ENCODE results near the gene OIP5. TPM values are rescaled to one million over a fixed set of nuclear protein-coding genes. Genes with fewer than 3 reads are reported as not detected.
A peak's percentile ranks its signal among the peaks of the same experiment; 100 is the strongest.

The OIP5 gene
- total and polyA plus RNA-seq, 2 of the 4 experiments (the other 2 are of a cell fraction), result 4.1 to 5.5 TPM

GRCh38 chr15:41337631-41338522 is 5.5 kb upstream of the OIP5 start:
- 0 out of 2 replicates have a peak, but pooled peaks cover 2% of the 10 kb centered on the region for H3K4me1 ChIP-seq (ENCODE audit: control insufficient read depth, insufficient read depth, low read length)
- H3K56ac ChIP-seq (ENCODE audit: extremely low read depth, insufficient read depth, low read length), result no peak overlapping the region
- CTCF ChIA-PET, result interaction anchor here (0.6 kb wide), 1 partner anchor 11 kb away, joined by 3 read pairs; no protein-coding TSS in a partner anchor
- no peak overlapping the region for H2BK120ac ChIP-seq (ENCODE audit: low read depth, low read length)
- peaks cover 14% of the 10 kb centered on the region for H3K9me1 ChIP-seq (ENCODE audit: insufficient read depth, low read length)
- H3K23ac ChIP-seq (ENCODE audit: low read depth, low read length), result no peak overlapping the region; the same call in 1 of the 2 replicates
- in situ Hi-C loops (cut with MboI; ENCODE audit: low sequenced_read_pairs) (no loop called here), intact Hi-C loops (cut with micrococcal nuclease) (no loop called here), dilution Hi-C loops (cut with HindIII; ENCODE audit: low sequenced_read_pairs, unreplicated experiment) (no loop called here)
- no peak overlapping the region for H3K4ac ChIP-seq (ENCODE audit: low read depth, low read length)
- no peak overlapping the region for H3K14ac ChIP-seq (replicated peaks; ENCODE audit: low read depth, low read length)
- H3K36me3 ChIP-seq (ENCODE audit: control insufficient read depth, insufficient read depth, low read length), result no peaks in the 10 kb centered on the region
- peaks cover 42 to 62% of the 10 kb centered on the region in 2 experiments for H3K79me1 ChIP-seq (ENCODE audit: low read depth in 1 of 2, low read length in 2 of 2)
- no peak overlapping the region for H2AFZ ChIP-seq (replicated peaks; ENCODE audit: low read length, poor library complexity)
- no peak overlapping the region for H3K27ac ChIP-seq (ENCODE audit: insufficient read depth, low read length)
- H2BK20ac ChIP-seq (ENCODE audit: low read depth, low read length), result no peak overlapping the region
- no peaks in the 10 kb centered on the region for H3K27me3 ChIP-seq (ENCODE audit: control insufficient read depth, insufficient read depth, low read length)
- POLR2A ChIA-PET (ENCODE audit: unreplicated experiment), result no interaction called here
- H2BK5ac ChIP-seq (ENCODE audit: low read depth, low read length, poor library complexity, severe bottlenecking), result no peak overlapping the region
- peak overlapping the region; percentile 20 for H3K4me2 ChIP-seq (ENCODE audit: low read depth, low read length)
- no peak overlapping the region for H3K18ac ChIP-seq (ENCODE audit: low read depth, low read length)
- no peak overlapping the region for H3K9ac ChIP-seq (ENCODE audit: low read depth, low read length)
- H4K8ac ChIP-seq (ENCODE audit: low read depth in 2 of 2, low read length in 2 of 2), result peak overlapping the region in 1 of 2 experiments; percentile 71; a peak in 2 of 4 replicates
- no peak overlapping the region for H3K4me3 ChIP-seq (ENCODE audit: insufficient read depth, low read depth, low read length)
- TF ChIP-seq MAFK (IDR thresholded peaks at IDR 0.05; ENCODE audit: low read depth, low read length), result peak; percentile 38
- no peak for TF ChIP-seq CHD1 (IDR thresholded peaks at IDR 0.05; ENCODE audit: low read depth, low read length)
- TF ChIP-seq MXI1 (IDR thresholded peaks at IDR 0.05; ENCODE audit: borderline replicate concordance, low read depth, low read length), result no peak
- TF ChIP-seq, protein P1, sequence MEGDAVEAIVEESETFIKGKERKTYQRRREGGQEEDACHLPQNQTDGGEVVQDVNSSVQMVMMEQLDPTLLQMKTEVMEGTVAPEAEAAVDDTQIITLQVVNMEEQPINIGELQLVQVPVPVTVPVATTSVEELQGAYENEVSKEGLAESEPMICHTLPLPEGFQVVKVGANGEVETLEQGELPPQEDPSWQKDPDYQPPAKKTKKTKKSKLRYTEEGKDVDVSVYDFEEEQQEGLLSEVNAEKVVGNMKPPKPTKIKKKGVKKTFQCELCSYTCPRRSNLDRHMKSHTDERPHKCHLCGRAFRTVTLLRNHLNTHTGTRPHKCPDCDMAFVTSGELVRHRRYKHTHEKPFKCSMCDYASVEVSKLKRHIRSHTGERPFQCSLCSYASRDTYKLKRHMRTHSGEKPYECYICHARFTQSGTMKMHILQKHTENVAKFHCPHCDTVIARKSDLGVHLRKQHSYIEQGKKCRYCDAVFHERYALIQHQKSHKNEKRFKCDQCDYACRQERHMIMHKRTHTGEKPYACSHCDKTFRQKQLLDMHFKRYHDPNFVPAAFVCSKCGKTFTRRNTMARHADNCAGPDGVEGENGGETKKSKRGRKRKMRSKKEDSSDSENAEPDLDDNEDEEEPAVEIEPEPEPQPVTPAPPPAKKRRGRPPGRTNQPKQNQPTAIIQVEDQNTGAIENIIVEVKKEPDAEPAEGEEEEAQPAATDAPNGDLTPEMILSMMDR (conservative IDR thresholded peaks at IDR 0.05; ENCODE audit: low read depth, low read length), result no peak
- TF ChIP-seq CEBPB (IDR thresholded peaks at IDR 0.05; ENCODE audit: low read depth, low read length), result 0 out of 2 replicates have a peak, but pooled peaks have one; percentile 16
- no peak for TF ChIP-seq MAZ (IDR thresholded peaks at IDR 0.05; ENCODE audit: borderline replicate concordance, low read depth, low read length)
- H4K91ac ChIP-seq (ENCODE audit: insufficient read depth, low read depth, low read length), result no peak overlapping the region
- H2AK5ac ChIP-seq (ENCODE audit: low read depth, low read length), result peak overlapping the region; percentile 13; the same call in 1 of the 2 replicates
- no TSS peak for BruUV-seq (replicated peaks)
- no peak overlapping the region for H2BK15ac ChIP-seq (ENCODE audit: low read depth, low read length)
- no peak for ATAC-seq (ENCODE audit: low read depth)
- 100% methylated on average over 4 of the region's 13 CpGs; no CpG with 5 or more reads in 1 of the 2 experiments for WGBS, 2 experiments (ENCODE audit: extremely low coverage in 2 of 2, insufficient read length in 1 of 2)
- no peaks in the 10 kb centered on the region for H3K9me3 ChIP-seq (ENCODE audit: control insufficient read depth, insufficient read depth, low read length)
- no peaks in the 10 kb centered on the region for H4K20me1 ChIP-seq (ENCODE audit: insufficient read depth, low read length)
- no peak overlapping the region for H2AK9ac ChIP-seq (replicated peaks; ENCODE audit: low read depth, low read length, poor library complexity)
- peak overlapping the region; percentile 57 for H4K5ac ChIP-seq (ENCODE audit: low read depth, low read length)
- DNase-seq, result no peak
